Chondrocyte (in vitro differentiated cells): ENCODE data around the gene PHYH. TPM values are rescaled to one million over a fixed set of nuclear protein-coding genes. Genes with fewer than 3 reads are reported as not detected.

Experiments used
- DNase-seq: peaks from one replicate; pipeline ENCODE4 v3.0.0; 2021; ENCODE audit warnings: mixed read lengths, low spot score
- H3K27ac Mint-ChIP-seq: one replicate; pipeline ENCODE4 v1.8.0; 2021; ENCODE audit warnings: mild to moderate bottlenecking, moderate library complexity, mixed read lengths; ENCODE audit not compliant: unreplicated experiment
- H3K27me3 Mint-ChIP-seq: 2 replicates; pipeline ENCODE4 v1.8.0; 2021; ENCODE audit warnings: low read depth, mixed read lengths
- H3K36me3 Mint-ChIP-seq: 2 replicates; pipeline ENCODE4 v1.8.0; 2021; ENCODE audit warnings: low read depth, mixed read lengths
- H3K4me1 Mint-ChIP-seq: 2 replicates; pipeline ENCODE4 v1.8.0; 2021; ENCODE audit warnings: low read depth, mild to moderate bottlenecking, mixed read lengths
- H3K4me3 Mint-ChIP-seq: one replicate; pipeline ENCODE4 v1.8.0; 2021; ENCODE audit warnings: mild to moderate bottlenecking, moderate library complexity, mixed read lengths; ENCODE audit not compliant: unreplicated experiment
- H3K9me3 Mint-ChIP-seq: 2 replicates; pipeline ENCODE4 v1.8.0; 2021; ENCODE audit warnings: low read depth, mixed read lengths
- CTCF ChIP-seq: fragments of 200-600 bp; sonication (generic); IDR thresholded peaks from 2 replicates; pipeline ENCODE4 v1.5.0; 2021; ENCODE audit warnings: antibody characterized with exemption, mild to moderate bottlenecking, moderate library complexity
- total RNA-seq: library from RNA; stranded (reverse); gene quantifications from 3 replicates; pipeline ENCODE4 v1.2.1, GENCODE V29; 2021

Gene PHYH
- total RNA-seq, 1 donor from 2014 or later = 24.9 TPM

GRCh38 chr10:13319166-13319565 lies 19.3 kb upstream of the PHYH start:
- Mint-ChIP-seq H3K9me3 (no peaks in the 10 kb centered on the region), H3K4me3 (no peak overlapping the region), H3K27me3 (no peaks in the 10 kb centered on the region), H3K36me3 (peaks cover 24% of the 10 kb centered on the region), H3K27ac (no peak overlapping the region), H3K4me1 (no peaks in the 10 kb centered on the region)
- no peak for DNase-seq
- TF ChIP-seq CTCF = no peak

DNA sequence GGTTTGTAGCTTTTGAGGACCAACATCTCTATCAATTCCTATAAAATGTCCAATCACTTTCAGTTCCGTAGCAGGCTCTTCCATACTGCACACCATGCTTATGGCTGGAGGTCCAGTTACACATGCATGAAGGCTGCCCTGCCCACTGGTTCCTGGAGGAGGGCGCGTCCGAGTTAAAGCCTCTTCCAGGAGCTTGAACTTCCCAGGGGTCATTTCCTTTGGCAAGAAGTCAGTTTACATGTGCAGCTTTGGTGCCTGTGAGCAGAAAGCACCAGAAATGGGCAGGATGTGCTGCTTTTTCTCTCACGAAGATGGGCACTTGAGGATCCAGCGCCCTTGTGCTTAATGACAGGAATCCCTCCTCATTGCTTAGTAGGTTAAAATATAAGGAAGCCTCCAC lies 17.6 kb upstream of the PHYH start:
- Mint-ChIP-seq H3K27me3 (no peaks in the 10 kb centered on the region), H3K27ac (no peak overlapping the region), H3K4me3 (no peak overlapping the region), H3K9me3 (no peaks in the 10 kb centered on the region), H3K36me3 (peaks cover 21% of the 10 kb centered on the region), H3K4me1 (no peaks in the 10 kb centered on the region)
- DNase-seq = no peak
- no peak for TF ChIP-seq CTCF

DNA sequence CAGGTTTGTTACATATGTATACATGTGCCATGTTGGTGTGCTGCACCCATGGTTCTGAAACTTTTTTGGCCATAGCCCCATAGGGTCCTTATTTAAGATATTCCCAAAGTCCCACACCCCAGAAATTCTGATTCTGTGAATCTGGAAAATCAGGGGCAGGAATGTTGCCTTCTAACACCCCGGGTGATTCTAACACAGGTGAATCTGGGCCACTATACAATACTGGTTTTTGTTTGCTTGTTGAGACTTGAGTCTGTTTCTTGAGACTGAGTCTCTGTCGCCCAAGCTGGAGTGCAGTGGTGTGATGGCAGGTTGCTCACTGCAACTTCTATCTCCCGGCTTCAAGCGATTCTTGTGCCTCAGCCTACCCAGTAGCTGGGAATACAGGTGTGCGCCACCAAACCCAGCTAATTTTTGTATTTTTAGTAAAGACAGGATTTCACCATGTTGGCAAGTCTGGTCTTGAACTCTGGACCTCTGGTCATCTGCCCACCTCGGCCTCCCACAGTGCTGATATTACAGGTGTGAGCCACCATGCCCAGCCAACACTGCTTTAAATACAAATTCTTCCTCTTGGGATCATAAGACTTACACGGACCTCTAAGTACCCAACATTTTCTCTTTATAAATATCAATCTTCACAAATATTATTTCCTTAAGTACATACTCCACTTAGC lies 16.9 kb upstream of the PHYH start:
- TF ChIP-seq CTCF = no peak
- Mint-ChIP-seq H3K27me3 (no peaks in the 10 kb centered on the region), H3K9me3 (no peaks in the 10 kb centered on the region), H3K4me3 (no peak overlapping the region), H3K27ac (no peak overlapping the region), H3K4me1 (no peaks in the 10 kb centered on the region), H3K36me3 (peaks cover 17% of the 10 kb centered on the region)
- DNase-seq = no peak

DNA sequence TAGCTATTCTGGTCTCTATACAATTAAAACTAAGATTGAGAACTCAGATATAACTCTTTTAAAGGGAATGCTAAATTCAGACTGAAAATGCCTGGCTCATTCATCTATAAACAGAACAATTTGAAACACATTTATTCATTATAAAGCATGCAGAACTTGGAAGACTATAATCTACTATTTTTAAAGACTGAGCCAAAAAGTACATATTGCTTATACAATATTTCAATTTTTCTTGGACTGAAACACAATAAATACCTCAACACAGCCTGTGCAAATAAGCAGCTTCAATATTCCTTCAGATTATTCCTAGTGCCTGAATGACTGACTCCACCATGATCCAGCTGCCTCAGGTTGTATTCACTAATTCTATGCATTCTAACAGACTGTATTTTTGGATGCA lies 15.5 kb upstream of the PHYH start:
- Mint-ChIP-seq H3K4me3 (no peak overlapping the region), H3K4me1 (no peaks in the 10 kb centered on the region), H3K27ac (no peak overlapping the region), H3K36me3 (peaks cover 13% of the 10 kb centered on the region), H3K27me3 (no peaks in the 10 kb centered on the region), H3K9me3 (no peaks in the 10 kb centered on the region)
- TF ChIP-seq CTCF = no peak
- DNase-seq = no peak

- no peak overlapping the region for H3K27ac Mint-ChIP-seq
- no peaks in the 10 kb centered on the region for H3K9me3 Mint-ChIP-seq
- no peak overlapping the region for H3K4me3 Mint-ChIP-seq
- H3K27me3 Mint-ChIP-seq = no peaks in the 10 kb centered on the region
- TF ChIP-seq CTCF = no peak
- H3K4me1 Mint-ChIP-seq = no peaks in the 10 kb centered on the region
- no peaks in the 10 kb centered on the region for H3K36me3 Mint-ChIP-seq
- no peak for DNase-seq
Measured at GRCh38 chr10:13311177-13311575, 11.3 kb upstream of the PHYH start.
